Right lobe of liver (tissue), 6 donors: Measurements from ENCODE around the gene ZEB1. TPM values are rescaled to one million over a fixed set of nuclear protein-coding genes. Genes with fewer than 3 reads are reported as not detected.
A peak's percentile ranks its signal among the peaks of the same experiment; 100 is the strongest.

ENCODE experiments used
- ATAC-seq, 4 donors: fragments of 200-7000 bp; cut with Tn5 transposase; one replicate each; pipeline ENCODE4 v1.9.1; 2020; ENCODE audit warnings: mild to moderate bottlenecking in 4 of 4, moderate library complexity in 4 of 4
- DNase-seq, 3 donors: peaks; one replicate each; pipeline ENCODE4 v3.0.0-alpha.2; 2020
- H3K27ac ChIP-seq, 3 donors: fragments of 200-600 bp; one replicate each; pipeline ENCODE4 v1.8.0; 2022
- H3K27me3 ChIP-seq, 2 donors: fragments of 200-600 bp; one replicate each; pipeline ENCODE4 v1.8.0; 2022
- H3K36me3 ChIP-seq, 4 donors: fragments of 200-600 bp; sonication (generic) in 1 of 4; one replicate each; pipeline versions ENCODE4 v1.5.1 to v1.8.0; 2017 to 2022; ENCODE audit warnings: control low read depth in 1 of 4
- H3K4me1 ChIP-seq, 4 donors: fragments of 200-600 bp; sonication (generic) in 1 of 4; one replicate each; pipeline versions ENCODE4 v1.5.1 to v1.8.0; 2017 to 2022; ENCODE audit warnings: control low read depth in 1 of 4
- H3K4me3 ChIP-seq, 3 donors: fragments of 200-600 bp; one replicate each; pipeline ENCODE4 v1.8.0; 2022
- H3K9me3 ChIP-seq, 4 donors: fragments of 200-600 bp; sonication (generic) in 1 of 4; one replicate each; pipeline versions ENCODE4 v1.5.1 to v1.8.0; 2017 to 2022; ENCODE audit warnings: control low read depth in 1 of 4
- CTCF ChIP-seq, 4 donors: fragments of 200-600 bp in 3 of 4; fragments of 450-650 bp in 1 of 4; IDR thresholded peaks; one replicate each; pipeline versions ENCODE4 v1.5.1 to v1.8.0; 2016 to 2022; ENCODE audit warnings: antibody characterized with exemption in 4 of 4, mild to moderate bottlenecking in 2 of 4
- POLR2A ChIP-seq: fragments of 450-650 bp; IDR thresholded peaks from one replicate; pipeline ENCODE4 v1.6.1; 2017; ENCODE audit warnings: antibody characterized with exemption, mild to moderate bottlenecking
- WGBS: methylation state at CpG from one replicate; pipeline ENCODE4 v1.1.6; 2018; ENCODE audit warnings: low coverage, low lambda C conversion rate; ENCODE audit not compliant: insufficient coverage; ENCODE audit errors: missing lambda C conversion rate; 5-methylcytosine and 5-hydroxymethylcytosine counted together
- intact Hi-C, 2 donors: fragments of 100-400 bp; cut with DNase I; formaldehyde crosslinking; loops; one replicate each; pipeline versions ENCODE4 v1.11.2 to v1.14.1; 2022
- total RNA-seq, 6 experiments: library from RNA; depleted of rRNA in 2 of 6; stranded (reverse); fragments of >200 nt in 2 of 6; fragmentation: NEBNext Ultra II Directional in 3 of 6; extraction: Animal tissue kit (Norgen Biotek cat#: 25700) in 3 of 6; gene quantifications; one replicate each; pipeline versions ENCODE4 v1.1.0 to v1.2.4, GENCODE V29; 2016 to 2023
- donor health status: DM: no; HTN: yes; CAD: no.
- donor health status: DM: no; HTN: no; CAD: no.
- donor health status: DM: no; HTN: no; CAD: no.
- donor health status: DM: no; HTN: yes; CAD: no.
- donor health status: DM: no; HTN: yes; CAD: no.

The ZEB1 gene
- total RNA-seq, 6 experiments from 2014 or later: 10.0 to 17.6 (median 13.6) TPM

- Histone ChIP-seq H3K27me3 (no peaks in the 10 kb centered on the region), H3K9me3 (no peaks in the 10 kb centered on the region), H3K27ac (peak overlapping the region in 1 of 3 donors; percentile 1), H3K4me3 (no peak overlapping the region), H3K4me1 (no peaks in the 10 kb centered on the region), H3K36me3 (no peaks in the 10 kb centered on the region)
- no peak for DNase-seq
- 75% methylated on average over 4 of the region's 4 CpGs for WGBS
- intact Hi-C loops: no loop called here
- TF ChIP-seq CTCF (IDR thresholded peaks at IDR 0.05): no peak
- no peak for TF ChIP-seq POLR2A
- ATAC-seq: no peak
Observed at GRCh38 chr10:31366703-31367102, 47.7 kb downstream of the ZEB1 start.

- Histone ChIP-seq H3K36me3 (no peaks in the 10 kb centered on the region), H3K27ac (peak overlapping the region in 1 of 3 donors; percentile 7), H3K9me3 (no peaks in the 10 kb centered on the region), H3K27me3 (no peaks in the 10 kb centered on the region), H3K4me3 (no peak overlapping the region), H3K4me1 (no peaks in the 10 kb centered on the region)
- peak; percentile 34 to 69 (median 48) for ATAC-seq
- intact Hi-C loops: no loop called here
- no peak for TF ChIP-seq CTCF (IDR thresholded peaks at IDR 0.05)
- TF ChIP-seq POLR2A: no peak
- no peak for DNase-seq
Observed at GRCh38 chr10:31368724-31369123, 49.7 kb downstream of the ZEB1 start.

- H3K27me3 ChIP-seq: no peaks in the 10 kb centered on the region
- H3K4me1 ChIP-seq: no peaks in the 10 kb centered on the region
- ATAC-seq (no peak), DNase-seq (no peak)
- H3K9me3 ChIP-seq: no peaks in the 10 kb centered on the region
- intact Hi-C loops: no loop called here
- TF ChIP-seq POLR2A (no peak), CTCF (IDR thresholded peaks at IDR 0.05) (no peak)
- no peak overlapping the region for H3K4me3 ChIP-seq
- no peak overlapping the region for H3K27ac ChIP-seq
- no peaks in the 10 kb centered on the region for H3K36me3 ChIP-seq
- 90% methylated on average over 3 of the region's 3 CpGs for WGBS
Observed at GRCh38 chr10:31372439-31372838, 53.4 kb downstream of the ZEB1 start.

GRCh38 chr10:31374146-31374696 lies 55.2 kb downstream of the ZEB1 start:
- no peak for DNase-seq
- Histone ChIP-seq H3K36me3 (no peaks in the 10 kb centered on the region), H3K9me3 (no peaks in the 10 kb centered on the region), H3K4me1 (no peaks in the 10 kb centered on the region), H3K27me3 (no peaks in the 10 kb centered on the region), H3K27ac (no peak overlapping the region), H3K4me3 (no peak overlapping the region)
- 86% methylated on average over 2 of the region's 2 CpGs for WGBS
- intact Hi-C loops: no loop called here
- peak in 2 of 4 donors; percentile 48 to 52 for ATAC-seq
- TF ChIP-seq CTCF (IDR thresholded peaks at IDR 0.05) (no peak), POLR2A (no peak)

- TF ChIP-seq CTCF (IDR thresholded peaks at IDR 0.05): no peak
- no peak for TF ChIP-seq POLR2A
- intact Hi-C loops: no loop called here
- 92% methylated on average over 1 of the region's 1 CpG for WGBS
Observed at GRCh38 chr10:31381171-31381570, 62.2 kb downstream of the ZEB1 start.

More at GRCh38 chr10:31381171-31381570, 62.2 kb downstream of the ZEB1 start:
- Histone ChIP-seq H3K9me3 (no peaks in the 10 kb centered on the region), H3K36me3 (no peaks in the 10 kb centered on the region), H3K4me1 (no peaks in the 10 kb centered on the region), H3K4me3 (no peak overlapping the region), H3K27me3 (no peaks in the 10 kb centered on the region), H3K27ac (no peak overlapping the region)
- DNase-seq (no peak), ATAC-seq (no peak)
